Measurements from ENCODE around the gene SLC9A5. TPM values are rescaled to one million over a fixed set of nuclear protein-coding genes. Genes with fewer than 3 reads are reported as not detected.

SLC9A5 gene
- total RNA-seq, 2 donors from 2014 or later, result 1.4 to 5.9 TPM

DNA sequence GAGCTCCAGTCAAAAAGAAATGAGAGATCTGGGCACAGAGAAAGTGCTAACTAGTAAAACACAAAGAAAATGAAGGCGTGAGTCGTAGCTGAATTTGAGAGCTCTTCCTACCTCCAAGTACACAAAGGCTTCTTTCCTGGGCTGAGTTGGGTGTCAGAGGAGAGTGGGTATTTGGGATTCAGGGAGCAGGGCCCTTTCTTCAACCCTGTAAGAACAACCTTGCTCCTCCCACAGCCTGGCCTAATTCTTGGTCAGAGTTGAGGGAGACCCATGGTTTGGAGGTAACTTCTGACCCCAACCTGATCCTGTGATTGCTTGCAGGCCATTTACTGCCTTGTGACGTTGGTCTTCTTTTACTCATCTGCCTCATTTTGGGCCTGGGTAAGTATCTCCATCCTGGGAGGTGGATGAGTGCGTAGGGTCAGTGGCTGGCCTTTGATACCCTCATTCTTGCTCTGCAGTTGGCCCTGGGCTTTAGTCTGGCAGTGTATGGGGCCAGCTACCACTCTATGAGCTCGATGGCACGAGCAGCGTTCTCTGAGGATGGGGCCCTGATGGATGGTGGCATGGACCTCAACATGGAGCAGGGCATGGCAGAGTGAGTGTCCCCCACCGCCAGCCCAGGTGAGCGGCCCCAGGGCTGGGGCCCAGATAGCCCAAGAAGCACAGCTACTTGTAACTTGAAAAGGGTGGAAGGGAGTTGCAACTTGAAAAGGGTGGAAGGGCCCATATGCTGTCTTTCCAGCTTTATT is 20.6 kb upstream of the SLC9A5 start:
- Mint-ChIP-seq H3K9me3 (no peaks in the 10 kb centered on the region), H3K4me1 (ENCODE audit: low read depth in 2 of 2) (peaks cover 28 to 44% of the 10 kb centered on the region in 2 donors), H3K36me3 (peaks cover 14% of the 10 kb centered on the region), H3K27ac (peak overlapping the region; percentile 97), H3K4me3 (peak overlapping the region; percentile 100), H3K27me3 (no peaks in the 10 kb centered on the region)
- DNase-seq (ENCODE audit: low spot score), result no peak
- no peak for ATAC-seq

DNA sequence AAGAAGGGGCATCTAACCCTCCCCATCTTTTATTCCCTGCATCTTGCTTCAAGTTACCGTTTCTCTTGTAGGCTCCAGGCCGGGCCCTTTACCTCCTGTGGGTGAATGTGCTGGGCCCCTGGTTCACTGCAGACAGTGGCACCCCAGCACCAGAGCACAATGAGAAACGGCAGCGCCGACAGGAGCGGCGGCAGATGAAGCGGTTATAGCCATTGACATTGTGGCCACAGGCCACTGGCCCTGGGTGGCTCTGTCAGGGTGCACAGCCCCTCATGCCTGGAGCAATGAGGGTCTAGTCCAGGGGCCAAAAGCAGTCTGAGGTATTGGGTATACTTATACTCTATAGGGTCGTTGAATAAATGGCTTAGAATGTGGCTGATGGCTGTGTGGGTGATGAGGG is 19.9 kb upstream of the SLC9A5 start:
- ATAC-seq (no peak), DNase-seq (ENCODE audit: low spot score) (no peak)
- Mint-ChIP-seq H3K4me1 (ENCODE audit: low read depth in 2 of 2) (peaks cover 31 to 44% of the 10 kb centered on the region in 2 donors), H3K27ac (no peak overlapping the region), H3K36me3 (peaks cover 14% of the 10 kb centered on the region), H3K27me3 (no peaks in the 10 kb centered on the region), H3K4me3 (peak overlapping the region; percentile 66), H3K9me3 (no peaks in the 10 kb centered on the region)

DNA sequence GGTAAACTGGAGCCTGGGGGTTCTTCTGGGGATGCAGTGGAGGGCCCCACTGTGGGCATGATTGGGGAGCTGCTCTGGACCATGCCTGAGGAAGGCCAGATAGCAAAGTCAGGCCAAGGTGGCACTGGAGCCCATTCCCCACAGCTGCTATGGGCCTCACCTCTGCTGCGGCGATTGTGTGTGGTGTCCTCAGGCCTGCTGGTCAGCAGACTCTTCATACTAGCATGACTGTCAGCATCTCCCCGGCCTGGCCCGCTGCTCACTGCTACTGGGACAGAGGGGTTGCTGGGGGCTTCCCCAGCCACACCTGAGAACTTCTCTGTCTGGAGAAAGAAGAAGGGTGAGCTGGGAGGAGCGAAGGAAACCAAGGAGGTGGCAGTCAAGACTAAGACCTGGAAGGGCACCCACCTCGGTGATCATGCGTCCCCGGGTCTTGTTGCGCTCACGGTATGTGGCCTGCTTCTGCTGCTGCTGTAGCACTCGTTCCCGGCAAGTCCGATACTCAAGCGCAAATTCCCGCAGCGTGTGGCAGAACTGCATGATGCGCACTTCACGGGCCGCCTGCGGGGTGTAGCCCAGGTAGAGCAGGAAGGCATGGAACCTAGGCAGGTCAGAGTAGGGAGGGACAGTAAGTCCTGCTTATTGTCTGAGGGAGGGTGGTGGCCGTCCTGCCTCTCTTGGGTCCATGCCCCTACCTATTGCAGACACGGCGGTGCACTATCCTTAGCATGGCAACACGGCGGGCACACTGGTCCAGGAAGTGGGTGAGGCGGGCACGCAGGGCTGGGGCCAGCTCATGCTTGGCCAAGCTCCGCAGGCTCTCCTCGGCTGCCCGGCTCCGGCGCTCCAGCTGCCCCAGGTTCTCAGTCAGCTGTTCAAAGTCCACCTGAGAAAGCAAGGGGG is 18.6 kb upstream of the SLC9A5 start:
- DNase-seq (ENCODE audit: low spot score) (no peak), ATAC-seq (no peak)
- no peaks in the 10 kb centered on the region for H3K9me3 Mint-ChIP-seq
- no peak overlapping the region for H3K27ac Mint-ChIP-seq
- peaks cover 14% of the 10 kb centered on the region for H3K36me3 Mint-ChIP-seq
- H3K27me3 Mint-ChIP-seq, result no peaks in the 10 kb centered on the region
- peaks cover 31 to 38% of the 10 kb centered on the region in 2 donors for H3K4me1 Mint-ChIP-seq (ENCODE audit: low read depth in 2 of 2)
- no peak overlapping the region for H3K4me3 Mint-ChIP-seq

DNA sequence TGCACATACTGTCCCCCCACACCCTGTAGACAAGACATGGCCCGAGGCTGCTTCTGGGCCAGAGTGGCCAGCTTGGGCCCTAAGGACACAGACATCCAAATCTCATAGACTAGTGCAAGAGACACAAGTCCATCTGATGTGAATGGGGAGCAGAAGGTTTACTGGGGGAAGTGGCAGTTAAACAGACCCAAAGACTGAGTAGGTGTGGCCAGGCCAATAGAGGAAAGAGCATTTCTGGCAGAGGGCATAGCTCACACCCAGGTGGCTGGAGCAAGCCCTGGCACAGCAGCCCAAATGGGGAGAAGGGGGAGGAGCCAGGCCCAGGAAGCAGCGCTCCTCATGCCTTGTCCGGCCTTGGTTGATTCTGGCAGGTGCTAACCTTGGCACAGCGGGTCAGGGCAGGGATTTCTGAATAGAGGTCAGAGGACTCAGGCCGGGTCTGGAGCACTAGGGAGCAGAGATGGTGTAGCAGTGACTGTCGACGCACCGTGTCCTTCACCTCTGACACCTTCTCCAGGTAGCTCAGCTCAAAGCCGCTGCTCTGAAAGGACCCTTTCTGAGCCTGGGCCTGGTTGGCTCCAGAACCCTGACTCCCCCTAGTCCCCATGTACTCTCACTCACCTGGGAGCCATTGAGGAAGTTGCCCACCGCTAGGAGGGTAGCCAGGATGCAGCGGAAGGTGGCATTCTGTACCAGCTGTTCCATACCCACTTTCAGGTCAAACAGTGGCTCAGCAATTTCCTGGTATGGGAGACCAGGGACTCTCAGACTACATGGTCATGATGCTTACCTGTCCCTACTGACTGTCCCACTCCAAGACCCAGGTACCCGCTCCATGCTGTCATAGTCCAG is 17.7 kb upstream of the SLC9A5 start:
- Mint-ChIP-seq H3K27ac (no peak overlapping the region), H3K4me3 (no peak overlapping the region), H3K36me3 (peaks cover 17% of the 10 kb centered on the region), H3K27me3 (no peaks in the 10 kb centered on the region), H3K4me1 (ENCODE audit: low read depth in 2 of 2) (peaks cover 26 to 31% of the 10 kb centered on the region in 2 donors), H3K9me3 (no peaks in the 10 kb centered on the region)
- no peak for ATAC-seq
- no peak for DNase-seq (ENCODE audit: low spot score)

DNA sequence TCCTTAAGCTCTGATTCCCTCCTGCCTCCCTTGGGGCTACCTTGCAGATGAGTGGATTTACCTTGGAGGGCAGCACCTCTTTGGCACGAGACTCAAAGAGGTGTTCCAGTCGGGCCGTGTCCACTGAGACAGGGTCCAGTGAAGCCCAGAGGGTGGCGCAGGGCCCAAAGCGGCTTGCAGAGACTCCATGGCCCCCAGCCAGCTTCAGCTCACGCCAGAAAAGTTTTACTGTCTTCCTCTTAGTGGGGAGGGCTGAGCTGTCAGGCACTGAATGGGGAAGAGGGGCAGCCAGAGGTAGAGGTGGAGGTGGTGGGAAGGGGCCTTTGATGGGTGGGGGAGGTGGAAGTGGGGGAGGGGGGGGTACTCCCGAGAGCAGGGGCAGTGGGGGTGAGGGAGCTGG is 15.2 kb upstream of the SLC9A5 start:
- no peaks in the 10 kb centered on the region for H3K27me3 Mint-ChIP-seq
- H3K4me3 Mint-ChIP-seq, result no peak overlapping the region
- no peaks in the 10 kb centered on the region for H3K9me3 Mint-ChIP-seq
- H3K4me1 Mint-ChIP-seq (ENCODE audit: low read depth in 2 of 2), result peaks cover 10 to 15% of the 10 kb centered on the region in 2 donors
- H3K27ac Mint-ChIP-seq, result no peak overlapping the region
- DNase-seq (ENCODE audit: low spot score), result no peak
- peaks cover 6% of the 10 kb centered on the region for H3K36me3 Mint-ChIP-seq
- ATAC-seq, result no peak

DNA sequence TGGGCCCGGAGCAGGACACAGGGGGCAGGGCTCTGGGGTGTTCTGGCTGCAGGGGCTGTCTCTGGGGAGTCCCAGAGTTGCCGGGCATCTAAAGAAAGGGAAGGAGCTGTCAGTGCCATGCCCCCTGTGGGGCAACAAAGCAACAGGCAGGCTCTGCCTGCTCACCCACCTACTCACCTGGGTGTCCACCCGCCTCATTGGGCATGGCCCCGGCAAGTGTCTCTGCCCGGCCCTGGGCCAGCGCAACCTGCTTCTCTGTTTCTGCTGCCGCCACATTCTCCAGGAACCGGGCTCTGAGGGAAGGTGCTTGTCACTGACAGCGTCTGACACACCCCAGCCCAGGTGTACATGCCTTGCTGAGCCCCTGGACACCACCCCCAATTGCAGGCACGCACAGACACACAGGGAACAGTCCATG is 14.6 kb upstream of the SLC9A5 start:
- H3K36me3 Mint-ChIP-seq, result peaks cover 6% of the 10 kb centered on the region
- peaks cover 6 to 18% of the 10 kb centered on the region in 2 donors for H3K4me1 Mint-ChIP-seq (ENCODE audit: low read depth in 2 of 2)
- H3K27me3 Mint-ChIP-seq, result no peaks in the 10 kb centered on the region
- H3K9me3 Mint-ChIP-seq, result no peaks in the 10 kb centered on the region
- DNase-seq (ENCODE audit: low spot score) (no peak), ATAC-seq (no peak)
- no peak overlapping the region for H3K4me3 Mint-ChIP-seq
- no peak overlapping the region for H3K27ac Mint-ChIP-seq

DNA sequence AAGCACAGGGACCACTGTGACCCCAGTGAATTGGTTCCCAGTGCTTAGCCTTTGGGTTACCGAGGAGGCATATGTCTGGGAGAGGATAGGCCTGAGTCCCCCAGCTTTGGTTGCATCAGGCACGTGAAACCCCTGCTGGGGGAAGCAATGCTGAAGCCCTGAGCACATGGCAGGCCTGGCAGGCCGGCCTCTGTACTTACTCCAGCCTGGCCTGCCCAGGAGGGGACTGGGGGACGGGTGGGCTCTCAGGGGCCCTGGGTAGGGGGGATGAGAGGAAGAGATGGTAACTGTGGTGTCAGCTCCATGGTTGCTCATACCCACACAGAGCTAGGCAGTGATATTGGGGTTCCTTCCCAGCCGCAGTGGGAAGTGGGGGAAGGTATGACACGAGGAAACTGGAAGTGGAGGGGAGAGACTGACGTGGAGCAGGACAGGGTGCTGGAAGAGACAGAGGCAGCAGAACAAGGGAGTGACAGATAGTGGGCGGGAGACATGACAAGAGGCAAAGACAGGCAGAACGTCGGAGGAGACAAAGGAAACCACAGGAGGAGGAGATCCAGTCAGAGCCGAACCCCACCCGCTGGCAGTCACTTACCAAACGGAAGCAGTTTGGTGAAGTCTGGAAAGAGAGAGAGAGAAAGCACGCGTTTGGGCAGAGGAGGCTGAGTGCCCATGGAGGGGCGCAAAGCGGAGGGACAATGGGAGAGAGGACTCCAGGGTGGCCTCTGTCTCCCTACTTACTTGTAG is 12.8 kb upstream of the SLC9A5 start:
- peaks cover 6% of the 10 kb centered on the region for H3K36me3 Mint-ChIP-seq
- no peaks in the 10 kb centered on the region for H3K27me3 Mint-ChIP-seq
- peak overlapping the region; percentile 19 to 72 for H3K27ac Mint-ChIP-seq
- ATAC-seq (peak in 1 of 2 donors; percentile 48), DNase-seq (ENCODE audit: low spot score) (peak; percentile 60)
- H3K9me3 Mint-ChIP-seq, result no peaks in the 10 kb centered on the region
- H3K4me3 Mint-ChIP-seq, result peak overlapping the region; percentile 49
- peaks cover 12 to 24% of the 10 kb centered on the region in 2 donors for H3K4me1 Mint-ChIP-seq (ENCODE audit: low read depth in 2 of 2)

DNA sequence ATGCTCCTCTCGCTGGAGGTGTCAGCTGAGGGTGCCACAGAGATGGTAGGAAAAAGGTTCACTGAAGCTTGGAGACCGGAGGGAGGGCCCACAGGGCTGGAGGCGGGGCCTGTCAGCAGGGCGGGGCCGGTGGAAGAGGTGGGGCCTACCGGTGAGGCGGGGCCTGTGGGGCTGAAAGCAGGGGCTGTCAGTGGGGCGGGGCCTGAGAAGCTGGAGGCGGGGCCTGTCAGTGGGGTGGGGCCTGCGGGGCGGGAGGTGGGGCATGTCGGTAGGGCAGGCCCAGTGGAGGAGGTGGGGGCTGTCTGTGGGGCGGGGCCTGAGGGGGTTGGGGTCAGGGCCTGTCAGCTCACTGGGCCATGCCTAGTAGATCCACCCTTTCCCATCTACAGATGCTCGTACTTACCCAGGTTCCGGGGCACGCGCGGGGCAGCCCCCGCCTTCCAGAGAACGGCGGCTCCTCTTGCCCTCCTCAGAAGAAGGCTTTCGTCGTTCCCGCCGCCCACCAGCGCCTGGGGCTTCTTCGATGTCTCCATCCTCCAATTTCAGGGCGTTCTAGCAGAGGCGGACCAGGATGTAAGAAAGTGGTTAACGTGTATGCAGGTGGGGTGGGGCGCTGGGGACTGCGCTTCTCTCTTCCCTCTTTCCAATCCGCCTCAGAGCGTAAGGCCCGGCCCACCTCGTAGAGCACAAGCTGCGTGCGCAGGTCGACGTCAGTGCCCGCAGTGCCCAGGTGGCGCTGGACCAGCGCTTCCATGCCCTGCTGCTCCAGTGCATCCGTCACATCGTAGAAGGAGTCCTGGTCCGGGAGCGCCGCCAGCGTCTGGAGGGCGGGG is 12.0 kb upstream of the SLC9A5 start:
- Mint-ChIP-seq H3K4me3 (peak overlapping the region; percentile 49), H3K36me3 (peaks cover 6% of the 10 kb centered on the region), H3K9me3 (no peaks in the 10 kb centered on the region), H3K27ac (peak overlapping the region; percentile 19 to 72), H3K27me3 (no peaks in the 10 kb centered on the region), H3K4me1 (ENCODE audit: low read depth in 2 of 2) (peaks cover 18 to 30% of the 10 kb centered on the region in 2 donors)
- peak; percentile 78 for DNase-seq (ENCODE audit: low spot score)
- ATAC-seq, result peak; percentile 87 to 91

DNA sequence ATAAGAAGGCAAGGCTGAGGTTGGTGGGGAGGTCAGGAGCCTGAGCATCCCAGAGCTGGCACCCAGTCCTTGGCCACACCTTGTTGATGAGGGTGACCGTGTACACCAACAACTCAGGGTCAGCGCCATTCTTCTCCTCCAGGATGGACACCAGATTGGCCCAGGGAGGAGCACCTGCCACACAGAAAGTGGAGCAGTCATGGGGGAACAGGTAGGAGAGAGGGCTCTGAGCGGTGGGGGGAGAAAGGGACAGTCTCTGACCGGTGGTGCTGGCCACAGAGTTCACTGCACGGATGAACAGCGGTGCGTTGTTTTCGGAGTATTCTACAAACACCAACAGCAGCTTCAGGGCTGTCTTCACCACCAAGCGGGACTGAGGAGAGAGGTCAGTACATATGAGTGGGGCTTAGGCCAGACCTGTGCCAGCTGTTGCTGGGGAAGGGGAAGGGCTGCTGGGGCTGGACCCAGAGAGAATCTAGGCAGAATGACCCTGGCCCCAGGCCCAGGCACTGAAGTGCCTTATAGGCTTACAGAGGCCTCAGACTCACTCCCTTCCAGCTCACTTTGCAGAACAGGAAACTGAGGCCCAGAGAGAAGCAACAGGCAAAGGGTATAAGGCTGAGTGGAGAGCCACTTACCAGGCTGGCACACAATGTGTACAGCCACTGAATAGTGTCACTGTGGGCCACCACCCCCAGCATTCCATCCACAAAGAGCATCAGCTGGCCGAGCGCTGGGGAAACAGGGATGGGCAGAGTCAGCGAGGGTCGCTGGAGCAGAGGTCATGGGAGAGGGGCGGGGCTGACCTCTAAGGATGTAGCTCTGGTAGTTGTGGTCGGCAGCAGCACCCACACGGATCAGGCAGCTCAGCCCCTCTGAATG is 11.1 kb upstream of the SLC9A5 start:
- Mint-ChIP-seq H3K4me3 (no peak overlapping the region), H3K9me3 (no peaks in the 10 kb centered on the region), H3K4me1 (ENCODE audit: low read depth in 2 of 2) (peaks cover 22 to 33% of the 10 kb centered on the region in 2 donors), H3K36me3 (peaks cover 6% of the 10 kb centered on the region), H3K27ac (peak overlapping the region in 1 of 2 donors; percentile 63), H3K27me3 (no peaks in the 10 kb centered on the region)
- no peak for ATAC-seq
- no peak for DNase-seq (ENCODE audit: low spot score)

DNA sequence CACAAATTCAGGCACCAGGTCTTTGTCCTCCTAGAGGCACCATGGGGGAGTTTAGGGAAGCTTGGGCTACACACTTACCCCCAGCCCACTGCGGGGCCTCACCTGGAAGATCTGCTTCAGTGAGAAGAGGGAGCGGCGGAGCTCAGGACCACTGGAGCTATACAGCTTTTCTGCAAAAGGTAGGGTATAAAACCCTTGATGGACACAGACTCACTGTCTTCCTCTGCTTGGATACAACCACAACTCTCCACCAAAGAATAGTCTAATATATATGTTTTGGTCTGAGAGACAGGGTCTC is 10.6 kb upstream of the SLC9A5 start:
- ATAC-seq (no peak), DNase-seq (ENCODE audit: low spot score) (no peak)
- H3K27me3 Mint-ChIP-seq, result no peaks in the 10 kb centered on the region
- peaks cover 25 to 34% of the 10 kb centered on the region in 2 donors for H3K4me1 Mint-ChIP-seq (ENCODE audit: low read depth in 2 of 2)
- H3K4me3 Mint-ChIP-seq, result no peak overlapping the region
- peaks cover 6% of the 10 kb centered on the region for H3K36me3 Mint-ChIP-seq
- H3K9me3 Mint-ChIP-seq, result no peaks in the 10 kb centered on the region
- peak overlapping the region in 1 of 2 donors; percentile 63 for H3K27ac Mint-ChIP-seq

DNA sequence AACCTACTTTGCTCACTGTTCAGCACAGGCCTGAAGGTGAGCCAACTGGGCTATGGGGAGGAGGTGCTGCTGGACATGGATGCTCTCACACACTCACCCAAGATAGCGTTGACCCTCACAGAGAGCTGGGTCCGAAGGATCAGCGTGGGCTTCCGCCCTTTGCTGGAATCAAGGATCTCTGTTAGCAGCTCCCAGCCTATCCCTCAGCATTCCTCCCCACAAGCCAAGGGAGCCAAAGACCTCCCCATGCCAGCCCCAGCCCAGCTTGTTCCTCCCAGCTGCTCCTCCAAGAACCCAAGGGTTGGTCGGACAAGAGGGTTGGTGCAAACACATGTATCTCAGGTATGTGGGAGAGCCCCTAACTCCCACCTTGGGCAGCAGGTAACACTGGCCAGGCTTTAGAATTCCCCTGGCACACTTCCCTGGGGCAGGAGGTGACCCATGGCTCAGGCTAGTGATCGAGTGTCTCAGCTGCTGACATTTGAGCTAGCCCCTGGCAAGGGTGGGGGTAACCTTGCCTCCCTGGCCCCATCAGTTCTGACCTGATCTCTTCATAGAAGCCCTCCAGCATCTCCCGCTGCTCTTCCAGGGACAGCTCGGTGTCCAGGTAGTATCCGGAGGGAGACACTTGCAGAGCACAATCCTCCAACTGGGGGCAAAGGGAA is 9.8 kb upstream of the SLC9A5 start:
- H3K4me3 Mint-ChIP-seq, result no peak overlapping the region
- H3K4me1 Mint-ChIP-seq (ENCODE audit: low read depth in 2 of 2), result peaks cover 31 to 38% of the 10 kb centered on the region in 2 donors
- DNase-seq (ENCODE audit: low spot score) (no peak), ATAC-seq (no peak)
- H3K9me3 Mint-ChIP-seq, result no peaks in the 10 kb centered on the region
- peak overlapping the region in 1 of 2 donors; percentile 20 for H3K27ac Mint-ChIP-seq
- H3K36me3 Mint-ChIP-seq, result peaks cover 6% of the 10 kb centered on the region
- no peaks in the 10 kb centered on the region for H3K27me3 Mint-ChIP-seq

Measured in natural killer cell treated with Interleukin-12 subunit alpha and Interleukin-12 subunit beta and Interleukin-15 and Interleukin-18, amount 100 ng/mL, for 72 hours (primary cell).